Uterus (tissue), 2 donors: ENCODE data around the gene CTTNBP2NL.

Experiments used
- CTCF ChIP-seq, 4 experiments: fragments of 200-600 bp in 2 of 4; fragments of 450-650 bp in 2 of 4; sonication (generic) in 2 of 4; IDR thresholded peaks; one replicate each; pipeline ENCODE4 v1.5.1; 2016 to 2019; ENCODE audit warnings: antibody characterized with exemption in 4 of 4, mild to moderate bottlenecking in 2 of 4, moderate library complexity in 1 of 4
- POLR2A ChIP-seq, 2 donors: fragments of 450-650 bp; IDR thresholded peaks; one replicate each; pipeline ENCODE4 v1.6.1; 2016; ENCODE audit warnings: antibody characterized with exemption in 2 of 2, mild to moderate bottlenecking in 1 of 2, moderate library complexity in 1 of 2

GRCh38 chr1:112409414-112409813, 13.4 kb downstream of the CTTNBP2NL start:
- no peak for TF ChIP-seq CTCF (IDR thresholded peaks at IDR 0.05)
- no peak for TF ChIP-seq POLR2A (IDR thresholded peaks at IDR 0.05)
